ENCODE data around the gene OLFML2B.

The OLFML2B gene

DNA sequence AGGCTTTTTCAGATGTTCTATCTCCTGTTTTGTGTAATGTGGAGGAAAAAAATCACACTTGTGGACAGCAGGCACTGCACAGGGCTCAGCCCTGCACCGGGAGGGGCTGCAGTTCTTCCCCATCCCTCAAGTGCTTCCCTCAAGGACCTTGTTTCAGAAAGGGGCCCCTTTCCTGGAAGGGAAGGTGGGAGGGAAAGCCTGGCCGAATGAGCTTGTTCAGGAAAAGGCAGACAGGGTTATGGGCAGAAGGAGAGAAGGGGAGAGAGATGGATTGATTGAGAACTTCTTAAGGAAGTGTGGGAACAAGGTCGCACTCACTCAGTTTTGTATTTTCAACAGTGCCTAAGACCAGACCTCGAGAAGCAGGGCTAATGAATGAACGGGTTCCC is 41.2 kb downstream of the OLFML2B start:
- Histone ChIP-seq H4K20me1 (ENCODE audit: control insufficient read depth, insufficient read depth, low read depth, low read length) (no peaks in the 10 kb centered on the region), H3K4me1 (ENCODE audit: control insufficient read depth, low read length) (no peaks in the 10 kb centered on the region), H3K79me2 (ENCODE audit: control insufficient read depth, low read length) (no peaks in the 10 kb centered on the region), H3K27me3 (ENCODE audit: control insufficient read depth, low read length) (peaks cover 13% of the 10 kb centered on the region; the same call in 1 of the 2 replicates), H3K36me3 (ENCODE audit: control insufficient read depth, low read length) (no peaks in the 10 kb centered on the region), H3K4me3 (ENCODE audit: low read length) (no peak overlapping the region), H3F3A (ENCODE audit: control insufficient read depth, insufficient read depth) (no peaks in the 10 kb centered on the region), H3K9me2 (replicated peaks; ENCODE audit: control insufficient read depth, low read length) (no peaks in the 10 kb centered on the region), H3K9me3 (ENCODE audit: control insufficient read depth, insufficient read depth, low read length) (no peaks in the 10 kb centered on the region), H3K4me2 (ENCODE audit: low read length) (no peak overlapping the region), H3K27ac (ENCODE audit: low read depth, low read length) (no peak overlapping the region)
- no peak for TF ChIP-seq EZH2phosphoT487 (IDR thresholded peaks at IDR 0.05; ENCODE audit: borderline replicate concordance, low read length)
- no peak for TF ChIP-seq CTCF (IDR thresholded peaks at IDR 0.05; ENCODE audit: low read depth, low read length, poor library complexity, severe bottlenecking)

- Histone ChIP-seq H3K79me2 (ENCODE audit: control insufficient read depth, low read length) (no peaks in the 10 kb centered on the region), H3K27ac (ENCODE audit: low read depth, low read length) (no peak overlapping the region), H3K9me2 (replicated peaks; ENCODE audit: control insufficient read depth, low read length) (no peaks in the 10 kb centered on the region), H3F3A (ENCODE audit: control insufficient read depth, insufficient read depth) (no peaks in the 10 kb centered on the region), H3K36me3 (ENCODE audit: control insufficient read depth, low read length) (no peaks in the 10 kb centered on the region), H3K4me2 (ENCODE audit: low read length) (no peak overlapping the region), H3K4me3 (ENCODE audit: low read length) (no peak overlapping the region), H3K27me3 (ENCODE audit: control insufficient read depth, low read length) (peaks cover 13% of the 10 kb centered on the region; the same call in 1 of the 2 replicates), H4K20me1 (ENCODE audit: control insufficient read depth, insufficient read depth, low read depth, low read length) (no peaks in the 10 kb centered on the region), H3K9me3 (ENCODE audit: control insufficient read depth, insufficient read depth, low read length) (no peaks in the 10 kb centered on the region), H3K4me1 (ENCODE audit: control insufficient read depth, low read length) (no peaks in the 10 kb centered on the region)
- TF ChIP-seq EZH2phosphoT487 (IDR thresholded peaks at IDR 0.05; ENCODE audit: borderline replicate concordance, low read length), result no peak
- no peak for TF ChIP-seq CTCF (IDR thresholded peaks at IDR 0.05; ENCODE audit: low read depth, low read length, poor library complexity, severe bottlenecking)
Observed at GRCh38 chr1:161981735-161982506, 41.7 kb downstream of the OLFML2B start.

DNA sequence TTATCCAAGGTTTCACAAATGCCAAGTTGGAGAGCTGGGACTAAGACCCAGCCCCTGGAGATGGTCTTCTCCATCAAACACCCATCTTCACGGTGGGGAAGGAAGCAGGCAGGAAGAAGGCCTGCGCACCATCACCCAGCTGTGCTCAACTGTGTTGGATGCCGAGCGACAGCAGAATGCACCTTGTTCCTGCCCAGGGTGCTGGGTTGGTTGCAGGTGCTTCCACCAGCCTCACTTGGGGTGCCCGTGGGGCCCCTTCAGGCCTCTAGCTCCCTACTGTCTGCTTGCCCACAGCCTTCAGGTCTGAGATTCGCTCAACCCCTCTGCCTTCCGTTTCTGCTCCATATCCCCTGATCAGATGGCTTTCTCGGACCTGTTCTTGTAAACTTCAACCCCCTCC is 42.5 kb downstream of the OLFML2B start:
- Histone ChIP-seq H3F3A (ENCODE audit: control insufficient read depth, insufficient read depth) (no peaks in the 10 kb centered on the region), H3K4me3 (ENCODE audit: low read length) (no peak overlapping the region), H3K9me3 (ENCODE audit: control insufficient read depth, insufficient read depth, low read length) (no peaks in the 10 kb centered on the region), H4K20me1 (ENCODE audit: control insufficient read depth, insufficient read depth, low read depth, low read length) (no peaks in the 10 kb centered on the region), H3K27me3 (ENCODE audit: control insufficient read depth, low read length) (peaks cover 13% of the 10 kb centered on the region; the same call in 1 of the 2 replicates), H3K9me2 (replicated peaks; ENCODE audit: control insufficient read depth, low read length) (no peaks in the 10 kb centered on the region), H3K27ac (ENCODE audit: low read depth, low read length) (no peak overlapping the region), H3K4me1 (ENCODE audit: control insufficient read depth, low read length) (no peaks in the 10 kb centered on the region), H3K4me2 (ENCODE audit: low read length) (no peak overlapping the region), H3K36me3 (ENCODE audit: control insufficient read depth, low read length) (no peaks in the 10 kb centered on the region), H3K79me2 (ENCODE audit: control insufficient read depth, low read length) (no peaks in the 10 kb centered on the region)
- TF ChIP-seq EZH2phosphoT487 (IDR thresholded peaks at IDR 0.05; ENCODE audit: borderline replicate concordance, low read length) (no peak), CTCF (IDR thresholded peaks at IDR 0.05; ENCODE audit: low read depth, low read length, poor library complexity, severe bottlenecking) (no peak)
